Fibroblast of lung (primary cell): ENCODE data around the gene FOXL1.

Experiments used
- CTCF ChIP-seq, 2 donors: IDR thresholded peaks in 1 of 2; conservative IDR thresholded peaks in 1 of 2; 1 replicate in 1 of 2; 2 replicates in 1 of 2; pipeline ENCODE4 v1.5.1; 2011 to 2012; ENCODE audit warnings: low read length in 2 of 2, control low read depth in 1 of 2, inconsistent platforms in 1 of 2, low read depth in 1 of 2, mild to moderate bottlenecking in 1 of 2
- EZH2 ChIP-seq: IDR thresholded peaks from 2 replicates; pipeline ENCODE4 v1.5.1; 2012; ENCODE audit warnings: low read length, control low read depth, mild to moderate bottlenecking; ENCODE audit errors: missing control alignments

- TF ChIP-seq CTCF (conservative IDR thresholded peaks at IDR 0.05 in 1 of 2, IDR thresholded peaks at IDR 0.05 in 1 of 2; ENCODE audit: low read depth in 1 of 2, low read length in 2 of 2) (no peak), EZH2 (no peak)
Observed at GRCh38 chr16:86553356-86553755, 25.0 kb upstream of the FOXL1 start.
